Stimulated activated CD8-positive, alpha-beta memory T cell treated with anti-CD3 and anti-CD28 coated beads, Interleukin-7, amount 100 ng/mL, for 48 hours (primary cell): ENCODE measurements around the gene EPHA6.
"Not testable (repeated sequence)": the region's sequence is repeated elsewhere in the genome, so short reads cannot be mapped to it uniquely, and the experiment has no call there.

ENCODE experiments used
- DNase-seq, 2 donors: peaks; one replicate each; pipeline ENCODE4 v3.0.0-alpha.2; 2020; ENCODE audit warnings: low read depth in 1 of 2; ENCODE audit errors: extremely low read depth in 1 of 2

Gene EPHA6

DNA sequence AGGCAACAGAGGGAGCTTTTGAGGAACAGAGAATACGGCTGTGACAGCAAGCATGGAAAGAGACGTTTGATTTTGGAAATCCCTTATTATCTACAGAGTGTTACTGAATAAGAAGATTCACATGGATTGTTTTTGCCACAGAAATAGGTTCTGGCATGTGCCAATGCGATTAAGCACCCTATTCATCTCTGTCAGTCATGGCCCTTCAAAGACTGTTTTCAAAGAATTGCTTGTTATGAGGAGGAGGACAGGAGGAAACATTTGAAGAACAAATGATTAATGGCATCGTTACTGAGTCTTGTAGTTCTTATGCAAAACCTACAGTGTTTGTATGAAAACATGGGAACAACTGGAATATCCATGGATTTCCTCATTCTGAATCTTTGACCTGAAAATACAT lies 86.2 kb downstream of the EPHA6 start:
- DNase-seq: no peak

DNA sequence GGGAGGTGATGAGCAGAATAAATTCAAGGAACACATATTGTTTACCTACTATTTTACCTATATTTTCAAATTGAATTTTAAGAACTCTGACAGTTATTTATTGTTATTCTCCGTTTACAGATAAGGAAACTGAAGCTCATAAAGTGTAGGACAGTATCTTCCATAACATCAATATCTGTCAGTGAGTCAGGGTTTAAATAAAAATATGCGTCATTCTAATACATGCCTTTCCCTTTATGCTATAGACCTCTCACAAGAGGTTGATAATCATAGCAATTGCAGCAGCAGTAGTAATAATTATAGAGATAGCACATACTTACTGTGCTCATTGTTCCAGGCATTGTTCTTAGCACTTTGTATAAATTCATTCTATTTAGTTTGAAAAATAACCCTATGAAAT lies 101.1 kb downstream of the EPHA6 start:
- no peak for DNase-seq

DNA sequence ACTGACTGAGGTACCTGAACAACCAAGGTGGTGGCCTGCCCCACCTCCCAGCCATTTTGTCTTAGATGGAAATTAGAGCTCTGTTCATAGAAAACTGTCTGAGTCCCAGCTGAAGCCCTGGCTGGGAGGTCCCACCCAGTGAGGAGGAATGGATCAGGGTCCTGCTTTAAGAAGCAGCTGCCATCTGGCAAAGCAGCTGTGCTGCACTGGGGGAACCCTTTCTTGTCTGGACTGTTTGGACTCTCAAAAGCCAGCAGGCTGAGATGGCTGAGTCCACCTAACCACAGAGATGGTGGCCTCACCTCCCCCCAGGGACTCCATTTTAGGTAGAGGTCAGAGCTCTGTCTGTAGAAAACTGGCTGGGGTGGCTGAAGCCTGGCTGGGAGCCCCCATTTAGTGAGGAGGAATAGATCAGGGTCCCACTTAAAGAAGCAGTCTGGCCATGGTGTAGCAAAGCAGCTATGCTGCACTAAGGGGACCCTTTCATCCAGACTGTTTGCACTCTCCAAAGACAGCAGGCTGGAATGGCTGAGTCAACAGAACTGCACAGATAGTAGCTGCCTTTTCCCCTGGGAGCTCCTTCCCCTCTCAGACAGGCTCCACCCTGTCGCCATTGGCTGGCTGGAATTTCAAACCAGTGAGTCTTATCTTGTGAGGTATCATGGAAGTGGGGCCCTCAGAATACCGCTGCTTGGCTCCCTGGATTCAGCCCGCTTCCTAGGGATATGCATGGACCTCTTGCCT lies 116.9 kb downstream of the EPHA6 start:
- DNase-seq: no peak

DNA sequence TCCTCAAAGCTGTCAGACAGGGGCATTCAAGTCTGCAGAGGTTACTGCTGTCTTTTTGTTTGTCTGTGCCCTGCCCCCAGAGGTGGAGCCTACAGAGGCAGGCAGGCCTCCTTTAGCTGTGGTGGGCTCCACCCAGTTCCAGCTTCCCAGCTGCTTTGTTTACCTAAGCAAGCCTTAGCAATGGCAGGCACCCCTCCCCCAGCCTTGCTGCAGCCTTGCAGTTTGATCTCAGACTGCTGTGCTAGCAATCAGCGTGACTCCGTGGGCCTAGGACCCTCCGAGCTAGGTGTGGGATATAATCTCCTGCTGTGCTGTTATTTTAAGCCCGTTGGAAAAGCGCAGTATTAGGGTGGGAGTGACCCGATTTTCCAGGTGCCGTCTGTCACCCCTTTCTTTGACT lies 127.7 kb downstream of the EPHA6 start:
- not testable (repeated sequence) for DNase-seq

DNA sequence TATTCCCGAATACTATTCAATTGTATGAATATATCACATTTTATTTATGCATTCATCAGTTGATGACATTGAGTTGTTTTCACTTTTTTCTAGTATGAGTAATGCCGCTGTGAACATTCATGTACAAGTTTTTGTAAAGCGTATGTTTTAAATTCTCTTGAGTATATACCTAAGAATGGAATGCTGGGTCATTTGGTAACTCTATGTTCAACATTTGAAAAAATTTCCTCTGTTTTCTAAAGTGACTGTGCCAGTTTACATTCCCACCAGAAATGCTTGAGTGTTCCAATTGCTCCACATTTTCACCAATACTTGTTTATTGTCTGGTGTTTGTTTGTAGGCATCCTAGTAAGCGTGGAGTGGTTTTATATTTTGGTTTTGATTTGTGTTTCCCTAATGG lies 144.5 kb downstream of the EPHA6 start:
- no peak for DNase-seq

DNA sequence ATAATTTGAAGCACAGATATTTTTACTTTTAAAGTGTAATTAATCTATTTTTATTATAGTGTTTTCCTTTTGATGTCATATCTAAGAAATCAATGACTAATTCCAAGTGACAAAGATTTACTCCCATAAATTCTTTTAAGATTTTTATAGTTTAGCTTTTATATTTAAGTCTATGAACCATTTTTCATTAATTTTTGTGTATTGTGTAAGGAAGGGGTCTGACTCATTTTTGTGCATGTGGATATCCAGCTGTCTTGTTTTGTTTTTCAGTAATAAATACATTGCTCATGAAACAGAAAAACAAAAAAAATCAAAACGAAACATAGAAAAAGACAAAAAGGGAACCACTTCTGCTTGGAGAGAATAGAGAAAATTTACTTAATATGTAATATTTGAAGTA lies 145.1 kb downstream of the EPHA6 start:
- DNase-seq: no peak

DNA sequence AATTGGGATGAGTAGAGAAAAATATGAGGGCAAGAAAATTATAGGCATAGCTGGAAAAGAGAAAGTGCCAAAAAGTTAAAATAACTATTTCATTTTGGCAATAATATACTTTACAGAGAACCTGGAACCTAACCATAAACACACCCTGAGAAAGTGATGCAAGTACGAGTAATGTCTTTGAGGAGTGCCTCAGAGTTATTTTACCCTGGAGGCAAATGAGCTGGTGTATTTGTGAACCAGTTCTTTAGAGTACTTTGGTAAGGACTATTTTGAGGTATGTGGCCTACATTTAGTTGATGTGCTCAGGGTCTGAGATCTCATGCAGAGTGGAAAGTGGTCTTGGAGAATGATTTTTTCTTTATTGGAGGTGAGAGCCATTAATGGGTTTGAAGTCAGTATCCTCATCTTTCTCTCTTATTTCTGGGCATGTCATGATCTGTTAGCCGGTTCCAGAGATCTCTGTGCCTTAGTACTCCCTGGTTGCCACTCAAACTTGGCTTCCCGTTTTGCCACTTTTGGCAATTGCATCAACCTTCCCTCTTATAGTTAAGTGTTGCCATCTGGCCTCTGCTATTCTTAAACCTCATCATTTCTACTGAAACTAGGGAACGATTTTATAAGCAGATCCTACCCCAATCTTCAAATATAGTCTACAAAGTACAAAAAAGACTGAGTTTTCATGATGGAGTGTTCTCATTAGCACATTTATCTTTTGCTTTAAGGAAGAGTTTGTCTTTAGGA lies 145.7 kb downstream of the EPHA6 start:
- DNase-seq: no peak

DNA sequence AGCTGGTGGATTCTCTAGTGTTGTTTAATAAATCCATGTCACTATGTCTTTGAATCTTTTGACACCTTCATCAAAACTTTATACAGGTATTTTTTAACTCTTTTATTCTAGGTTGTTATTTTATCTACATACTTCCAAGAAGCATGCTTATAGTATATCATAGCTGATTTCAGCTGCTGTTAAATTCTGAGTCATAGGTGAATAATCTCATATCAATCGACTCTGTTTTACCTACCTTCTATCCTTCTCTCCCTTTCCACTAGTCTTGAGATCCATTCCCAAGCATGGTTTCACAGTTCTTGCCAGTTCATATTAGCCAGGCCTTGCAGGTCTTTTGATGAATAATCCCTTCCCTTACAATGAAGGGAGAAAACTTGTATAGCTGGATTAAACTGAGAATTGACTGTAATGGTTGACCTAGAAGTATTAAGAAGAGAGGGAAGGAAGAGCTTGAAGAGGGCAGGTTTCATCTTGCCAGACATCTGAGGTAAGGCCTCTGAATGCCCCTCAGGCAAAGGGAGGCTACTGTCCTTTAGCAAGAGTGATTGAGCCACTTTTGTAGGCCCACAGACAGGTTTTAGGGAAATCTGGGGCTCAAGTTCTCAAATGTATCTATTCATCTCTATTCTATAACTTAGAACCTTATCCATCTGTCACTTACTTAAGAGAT lies 146.4 kb downstream of the EPHA6 start:
- DNase-seq: no peak

DNA sequence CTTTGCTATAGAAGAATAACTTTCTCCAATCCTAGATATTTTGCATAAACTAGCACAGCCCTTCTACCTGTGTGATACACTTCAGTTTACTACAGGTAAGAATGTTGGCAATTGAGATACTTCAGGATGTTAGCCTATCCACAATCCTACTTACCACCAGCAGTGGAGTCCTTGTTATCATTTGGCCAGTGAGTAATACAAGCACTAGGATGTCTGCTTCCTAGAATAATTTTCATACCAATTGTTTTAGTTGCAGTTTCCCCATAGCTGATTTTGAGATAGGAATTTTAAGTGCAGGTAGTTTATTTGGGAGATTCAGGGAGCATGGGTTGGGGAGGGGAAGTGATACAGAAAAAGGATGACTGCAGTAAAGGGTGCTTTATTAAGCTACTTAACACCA lies 147.2 kb downstream of the EPHA6 start:
- DNase-seq: no peak

DNA sequence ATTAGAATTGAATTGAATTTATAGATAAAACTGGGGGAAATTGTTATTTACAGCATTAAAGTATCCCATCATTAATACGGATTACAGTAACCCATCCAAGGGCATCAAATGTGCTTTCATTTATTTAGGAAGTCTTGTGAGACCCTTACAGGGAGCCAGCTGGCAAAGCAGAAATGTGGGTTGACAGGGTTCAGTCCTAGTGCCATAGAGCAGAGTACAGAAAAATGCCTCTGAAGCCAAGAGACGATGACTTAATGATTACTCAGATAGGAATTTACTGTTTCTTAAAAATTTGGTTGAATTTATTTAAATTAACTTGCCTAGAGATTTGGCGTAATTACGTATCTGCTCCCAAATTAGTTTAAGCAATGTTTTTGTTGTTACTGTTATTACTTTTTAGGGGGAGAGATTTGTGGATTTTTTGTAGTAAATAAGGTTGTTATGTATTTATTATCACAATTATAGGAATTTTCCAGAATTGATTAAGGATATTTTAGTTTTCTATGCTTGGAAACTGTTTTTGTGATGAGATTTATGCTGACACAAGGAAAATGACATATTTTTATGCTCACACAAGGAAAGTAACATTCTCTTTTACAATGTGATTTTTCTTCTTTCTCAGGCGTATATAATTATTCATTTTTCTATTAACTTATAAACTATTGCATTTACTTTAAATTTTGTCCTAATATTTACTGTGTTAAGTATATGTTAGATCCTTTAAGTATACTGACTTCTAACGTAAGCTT lies 152.0 kb downstream of the EPHA6 start:
- DNase-seq: no peak

DNA sequence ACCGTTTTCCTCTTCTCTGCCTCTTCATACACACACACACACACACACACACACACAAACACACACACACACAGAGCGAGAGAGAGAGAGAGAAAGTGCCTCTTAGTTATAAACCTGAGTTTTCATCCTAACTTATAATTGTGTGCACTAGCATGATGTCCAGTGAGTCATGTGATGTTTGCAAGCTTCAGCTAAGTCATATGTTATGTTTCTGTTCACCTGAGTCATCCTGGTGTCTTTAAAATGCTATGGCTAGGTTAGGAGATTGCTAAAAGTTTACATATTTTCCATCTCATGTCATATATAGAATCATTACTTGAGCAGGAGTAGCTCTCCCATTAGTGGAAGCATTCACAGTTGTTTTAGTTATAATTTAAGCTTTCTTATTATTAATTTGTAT lies 155.8 kb downstream of the EPHA6 start:
- no peak for DNase-seq

DNA sequence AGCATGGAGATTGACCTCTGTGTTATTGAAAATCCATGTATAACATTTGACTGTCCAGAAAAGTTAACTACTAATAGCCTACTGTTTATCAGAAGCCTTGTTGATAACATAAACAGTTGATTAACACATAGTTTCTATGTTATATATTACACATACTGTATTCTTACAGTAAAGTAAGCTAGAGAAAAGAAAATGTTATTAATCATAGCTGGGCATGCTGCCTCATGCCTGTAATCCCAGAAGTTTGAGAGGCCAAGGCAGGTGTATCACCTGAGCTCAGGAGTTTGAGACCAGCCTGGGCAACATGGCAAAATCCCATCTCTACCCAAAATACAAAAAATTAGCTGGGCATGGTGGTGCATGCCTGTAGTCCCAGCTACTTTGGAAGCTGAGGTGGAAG lies 163.3 kb downstream of the EPHA6 start:
- no peak for DNase-seq

DNA sequence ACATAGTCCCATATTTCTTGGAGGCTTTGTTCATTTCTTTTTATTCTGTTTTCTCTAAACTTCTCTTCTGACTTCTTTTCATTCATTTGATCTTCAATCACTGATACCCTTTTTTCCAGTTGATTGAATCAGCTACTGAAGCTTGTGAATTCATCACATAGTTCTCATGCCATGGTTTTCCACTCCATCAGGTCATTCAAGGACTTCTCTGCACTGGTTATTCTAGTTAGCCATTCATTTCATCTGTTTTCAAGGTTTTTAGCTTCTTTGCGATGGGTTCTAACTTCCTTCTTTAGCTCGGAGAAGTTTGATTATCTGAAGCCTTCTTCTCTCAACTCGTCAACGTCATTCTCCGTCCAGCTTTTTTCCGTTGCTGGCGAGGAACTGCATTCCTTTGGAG lies 169.3 kb downstream of the EPHA6 start:
- DNase-seq: not testable (repeated sequence)

DNA sequence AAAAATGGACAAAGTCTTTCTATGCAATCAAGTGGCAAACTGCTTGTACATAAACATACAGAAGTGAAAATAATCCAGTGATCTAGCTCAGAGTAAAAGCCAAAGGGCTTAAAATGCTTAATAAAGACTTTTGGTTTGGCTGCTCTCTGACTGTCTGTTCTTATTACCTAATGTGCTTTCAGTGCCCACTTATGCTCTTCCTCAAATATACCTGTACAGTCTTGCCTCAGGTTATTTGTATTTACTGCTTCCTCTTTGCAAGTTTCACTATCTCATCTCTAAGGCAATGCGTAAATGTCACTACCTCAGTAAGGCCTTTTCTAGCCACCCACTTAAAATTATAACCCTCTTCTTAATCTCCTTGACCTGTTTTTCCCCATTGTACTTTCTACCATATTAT lies 171.8 kb downstream of the EPHA6 start:
- no peak for DNase-seq

DNA sequence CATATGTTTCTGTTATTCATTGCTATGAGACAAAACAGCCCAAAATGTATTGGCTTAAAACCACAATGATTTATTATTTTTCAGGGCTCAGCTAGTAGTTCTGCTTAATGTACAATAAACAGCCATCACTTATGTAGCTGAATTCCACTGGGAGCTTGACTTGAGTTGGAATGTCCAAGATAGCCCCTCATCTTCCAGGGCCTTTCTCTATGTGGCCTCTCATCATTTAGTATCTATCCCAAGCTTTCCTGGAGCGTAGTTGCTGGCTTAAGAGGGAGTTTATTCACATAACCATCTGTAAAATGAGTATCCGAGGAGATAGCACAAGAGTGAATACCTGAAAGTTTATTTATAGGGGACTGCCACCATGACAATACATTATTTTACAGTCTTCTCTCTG lies 176.8 kb downstream of the EPHA6 start:
- no peak for DNase-seq

DNA sequence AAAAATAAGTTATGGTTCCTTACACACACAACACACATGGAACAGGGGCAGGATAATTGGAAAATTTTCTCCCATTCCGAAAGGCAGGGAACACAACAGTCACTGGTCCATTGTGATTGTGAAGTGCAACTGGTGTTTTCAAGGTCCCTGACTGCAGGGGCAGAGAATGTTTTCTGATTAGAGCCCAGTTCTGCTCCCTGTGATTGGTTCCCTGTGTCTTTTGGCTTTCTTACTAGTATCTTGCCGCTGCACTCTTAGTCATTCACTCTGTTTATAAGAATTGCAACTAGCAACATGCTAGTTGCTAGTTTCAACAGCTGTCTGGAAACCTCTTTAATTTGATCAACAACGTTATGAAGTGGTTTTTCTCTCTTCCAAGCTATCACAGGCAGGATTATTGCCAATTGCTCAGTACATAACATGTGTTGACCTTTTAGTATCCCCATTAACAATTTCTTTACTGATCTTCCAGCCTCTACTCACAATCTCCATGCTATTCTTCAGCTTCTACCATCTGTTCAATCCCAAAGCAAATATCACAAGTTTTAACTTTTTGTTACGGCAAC lies 177.5 kb downstream of the EPHA6 start:
- DNase-seq: no peak

DNA sequence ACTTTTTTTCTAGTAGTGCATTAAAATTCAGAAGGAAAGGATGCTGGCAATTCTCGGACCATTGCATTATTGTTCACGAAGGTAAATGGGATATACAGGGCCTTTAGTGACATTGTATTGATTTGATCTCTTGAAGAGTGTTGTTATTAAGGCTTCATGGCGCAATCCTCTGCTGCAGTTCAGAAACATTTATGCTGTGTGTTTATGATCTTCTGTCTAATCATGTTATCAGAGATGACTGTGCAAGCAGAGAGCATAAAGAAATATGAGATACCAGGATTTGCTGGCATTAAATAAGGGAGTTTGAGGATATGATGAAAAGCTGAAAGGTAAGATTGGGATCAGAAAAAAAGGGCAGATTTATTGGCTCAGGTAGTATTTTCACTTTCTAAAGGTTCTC lies 180.6 kb downstream of the EPHA6 start:
- DNase-seq: no peak

DNA sequence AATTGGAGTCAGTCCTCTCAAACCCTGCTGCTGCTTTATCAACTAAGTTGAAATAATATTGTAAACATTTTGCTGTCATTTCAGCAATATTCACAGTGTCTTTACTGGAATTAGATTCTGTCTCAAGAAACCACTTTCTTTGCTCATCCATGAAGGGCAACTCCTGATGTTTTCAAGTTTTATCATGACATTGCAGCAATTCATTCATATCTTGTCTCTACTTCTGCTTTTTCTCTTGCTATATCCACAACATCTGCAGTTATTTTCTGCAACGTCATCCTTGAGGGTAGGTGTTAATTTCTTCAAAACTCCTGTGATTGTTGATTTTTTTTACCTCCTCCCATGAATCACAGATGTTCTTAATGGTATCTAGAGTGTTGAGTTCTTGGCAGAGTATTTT lies 181.6 kb downstream of the EPHA6 start:
- no peak for DNase-seq

DNA sequence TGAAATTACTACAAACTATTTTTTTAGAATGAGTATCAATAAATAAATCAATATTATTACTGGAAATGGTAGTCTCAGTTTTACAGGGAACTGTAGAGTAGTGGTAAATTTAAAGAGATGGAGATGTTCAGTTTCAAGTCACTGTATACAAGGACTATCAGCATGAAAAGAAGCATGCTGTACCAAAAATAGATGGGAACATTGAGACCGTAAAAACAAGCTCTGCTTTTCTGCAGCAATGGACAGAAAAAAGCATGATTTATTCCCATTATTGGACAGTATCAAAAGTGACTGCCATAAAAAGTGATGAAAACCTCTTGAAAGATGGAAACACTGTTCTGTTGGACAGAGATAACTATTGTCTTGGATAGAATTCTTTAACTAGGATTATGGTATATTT lies 187.2 kb downstream of the EPHA6 start:
- no peak for DNase-seq

DNA sequence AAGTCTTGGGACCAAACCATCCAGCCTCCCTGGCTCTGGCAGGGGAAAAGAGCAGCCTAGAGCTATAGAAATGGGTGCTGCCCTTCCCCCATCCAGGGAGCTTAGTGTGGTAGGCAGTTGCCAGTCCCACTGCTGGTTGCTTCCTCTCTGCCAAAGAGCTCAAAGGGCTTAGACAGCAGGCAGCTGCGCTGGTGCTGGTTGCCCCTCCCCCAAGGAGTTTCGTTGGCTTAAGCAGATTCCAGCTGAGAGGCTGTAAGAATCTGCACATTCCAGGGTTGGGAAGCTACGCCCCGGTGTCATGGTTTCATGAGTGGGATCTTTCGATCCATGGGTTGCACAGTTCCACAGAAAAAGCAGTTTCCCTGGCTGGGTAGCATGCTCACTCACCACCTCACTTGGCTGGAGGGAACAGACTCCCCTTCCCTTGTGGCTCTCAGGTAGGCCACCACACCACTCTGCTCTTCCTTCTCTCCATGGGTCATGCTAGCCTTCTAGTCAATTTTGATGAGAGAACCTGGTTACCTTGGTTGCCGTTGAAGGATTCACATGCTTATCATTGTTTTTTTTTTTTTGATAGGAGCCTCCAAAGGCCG lies 195.1 kb downstream of the EPHA6 start:
- DNase-seq: no peak
